ENCODE measurements around the gene SPDYE17. TPM values are rescaled to one million over a fixed set of nuclear protein-coding genes. Genes with fewer than 3 reads are reported as not detected.
"Not testable (repeated sequence)": the region's sequence is repeated elsewhere in the genome, so short reads cannot be mapped to it uniquely, and the experiment has no call there.

SPDYE17 gene
- total and polyA plus RNA-seq, 4 experiments from 2014 or later, result not detected

DNA sequence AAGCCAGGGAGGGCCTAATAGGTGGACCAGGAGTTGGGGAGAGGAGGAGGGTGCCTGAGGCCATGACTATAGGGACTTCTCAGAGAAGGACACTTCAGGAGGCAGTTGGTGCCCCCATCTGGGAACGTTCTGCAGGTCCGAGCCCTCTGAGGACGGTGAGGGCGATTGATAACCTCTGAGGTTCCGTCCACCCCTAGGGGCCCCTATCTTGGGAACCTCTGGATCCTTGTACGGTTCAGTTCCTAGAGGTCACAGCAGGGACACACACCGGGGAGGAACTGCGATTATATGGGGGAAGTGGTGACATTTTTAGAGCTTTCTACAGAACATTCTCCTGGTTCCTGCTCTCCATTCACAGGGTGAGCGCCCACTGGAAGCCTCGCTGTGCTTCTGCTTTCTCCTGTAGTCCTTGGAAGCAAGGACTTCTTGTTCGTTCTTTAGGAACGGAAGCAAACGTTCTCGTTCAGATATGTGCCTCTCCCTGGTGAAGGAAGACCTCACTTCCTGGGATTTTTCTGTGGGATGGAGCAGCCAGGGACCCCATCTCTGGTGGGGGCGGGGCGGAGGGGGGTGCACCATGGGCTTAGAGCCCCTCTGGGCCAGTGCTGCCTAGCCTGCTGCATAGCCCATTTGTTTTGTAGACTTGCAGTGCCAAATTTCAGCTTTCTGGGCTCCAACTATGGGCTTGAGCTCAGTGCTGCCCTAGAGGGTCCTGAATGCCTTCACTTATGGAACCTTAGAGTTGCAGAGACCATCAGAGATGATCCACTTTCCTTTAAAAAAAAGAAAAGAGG lies 46.0 kb downstream of the SPDYE17 start:
- H3K4me3 Mint-ChIP-seq; H3K36me3 ChIP-seq (ENCODE audit: insufficient read depth, low read length); H3K36me3 Mint-ChIP-seq; H3K27me3 ChIP-seq (ENCODE audit: insufficient read depth, low read length); H3K4me1 ChIP-seq (ENCODE audit: insufficient read depth, low read length); H3K9me3 ChIP-seq (ENCODE audit: control insufficient read depth in 1 of 2, low read length in 2 of 2); H3K27me3 Mint-ChIP-seq; H3K4me3 ChIP-seq (ENCODE audit: low read length in 2 of 2); POLR2A ChIA-PET (ENCODE audit: partially characterized antibody); H3K4me1 Mint-ChIP-seq; intact Hi-C loops (cut with micrococcal nuclease); H3K27ac Mint-ChIP-seq; DNase-seq; H3K27ac ChIP-seq (ENCODE audit: low read depth, low read length); H3K9me3 Mint-ChIP-seq; CTCF ChIA-PET (ENCODE audit: partially characterized antibody): not testable (repeated sequence)

DNA sequence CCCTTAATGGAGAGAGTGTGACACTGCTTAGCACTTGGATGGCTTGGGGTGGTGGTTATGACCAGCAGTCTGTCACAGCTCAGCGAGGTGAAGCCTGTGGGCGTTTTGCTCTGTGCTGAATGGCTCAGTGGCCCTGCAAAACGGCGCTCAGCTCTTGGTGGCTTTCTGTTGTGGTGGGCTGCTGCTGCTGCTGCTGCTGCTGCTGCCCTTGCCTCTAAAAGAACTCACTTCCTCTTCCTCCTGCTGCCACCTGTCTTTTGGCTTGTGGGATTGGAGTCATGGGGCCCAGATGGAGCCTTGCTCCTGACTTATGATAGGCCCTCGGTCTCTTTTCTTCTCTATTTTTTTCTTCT lies 47.4 kb downstream of the SPDYE17 start:
- H3K36me3 Mint-ChIP-seq; H3K9me3 Mint-ChIP-seq; DNase-seq; H3K4me3 Mint-ChIP-seq; H3K4me1 ChIP-seq (ENCODE audit: insufficient read depth, low read length); H3K9me3 ChIP-seq (ENCODE audit: control insufficient read depth in 1 of 2, low read length in 2 of 2); H3K27me3 Mint-ChIP-seq; H3K27me3 ChIP-seq (ENCODE audit: insufficient read depth, low read length); POLR2A ChIA-PET (ENCODE audit: partially characterized antibody); CTCF ChIA-PET (ENCODE audit: partially characterized antibody); intact Hi-C loops (cut with micrococcal nuclease); H3K4me1 Mint-ChIP-seq; H3K4me3 ChIP-seq (ENCODE audit: low read length in 2 of 2); H3K27ac ChIP-seq (ENCODE audit: low read depth, low read length); H3K36me3 ChIP-seq (ENCODE audit: insufficient read depth, low read length); H3K27ac Mint-ChIP-seq: not testable (repeated sequence)

DNA sequence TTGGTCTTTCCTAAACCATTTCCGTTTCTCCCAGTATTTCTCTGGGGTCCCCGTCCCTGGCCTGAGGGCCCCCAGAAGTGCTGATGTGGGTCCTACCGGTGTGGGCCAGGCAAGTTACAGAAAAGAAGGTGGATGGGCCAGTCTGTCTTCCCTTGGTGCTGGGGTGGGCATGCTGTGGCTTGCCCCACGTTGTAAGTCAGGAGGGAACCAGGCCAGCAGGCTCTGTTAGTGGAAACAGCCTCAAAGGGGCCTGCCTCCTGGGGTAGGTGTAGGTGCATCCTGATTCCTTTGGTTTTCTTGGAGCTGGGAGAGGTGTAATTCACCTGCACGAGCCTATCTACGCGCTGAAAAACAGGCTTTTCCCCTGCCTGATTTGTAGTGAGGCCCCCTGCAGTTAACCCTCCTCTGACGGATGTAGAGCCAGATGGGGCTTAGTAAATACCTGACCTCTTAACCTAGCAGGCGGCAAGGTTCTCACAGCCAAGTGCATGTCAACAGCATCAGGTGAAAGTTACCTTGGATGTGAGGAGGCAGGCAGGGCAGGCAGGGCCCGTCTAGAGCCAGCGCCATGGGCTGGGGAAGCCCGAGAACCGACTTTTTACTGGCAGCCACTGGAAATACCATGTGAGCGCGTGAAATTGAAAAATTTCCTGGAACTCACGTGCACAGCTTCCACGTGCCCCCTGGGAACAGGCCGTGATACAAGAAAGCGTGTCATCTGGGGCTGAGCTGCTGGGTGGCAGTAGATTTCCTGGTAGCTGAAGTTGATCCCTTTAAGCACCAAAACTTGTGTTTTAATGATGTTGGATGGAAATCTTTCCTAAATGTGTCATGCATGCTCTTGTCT lies 48.0 kb downstream of the SPDYE17 start:
- CTCF ChIA-PET (ENCODE audit: partially characterized antibody); H3K27ac Mint-ChIP-seq: not testable (repeated sequence)

DNA sequence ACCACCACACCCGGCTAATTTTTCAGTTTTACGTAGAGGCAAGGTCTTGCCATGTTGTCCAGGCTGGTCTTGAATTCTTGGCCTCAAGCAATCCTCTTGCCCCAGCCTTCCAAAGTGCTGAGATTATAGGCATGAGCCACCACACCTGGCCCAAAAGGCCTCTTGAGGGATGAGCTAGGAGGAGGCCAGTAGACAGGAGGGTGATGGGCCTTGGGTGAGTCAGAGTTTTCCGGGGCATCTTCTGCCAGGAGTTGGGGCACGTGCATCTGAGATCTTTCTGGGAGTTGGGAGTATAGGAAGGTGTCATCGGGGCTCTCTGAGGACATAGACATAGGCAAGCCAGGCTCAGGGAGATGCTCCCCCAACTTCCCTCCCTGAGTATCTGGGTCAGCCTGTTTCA lies 48.8 kb downstream of the SPDYE17 start:
- CTCF ChIA-PET (ENCODE audit: partially characterized antibody); H3K9me3 ChIP-seq (ENCODE audit: control insufficient read depth in 1 of 2, low read length in 2 of 2); H3K27ac ChIP-seq (ENCODE audit: low read depth, low read length); DNase-seq; H3K27me3 ChIP-seq (ENCODE audit: insufficient read depth, low read length); H3K27me3 Mint-ChIP-seq; intact Hi-C loops (cut with micrococcal nuclease); POLR2A ChIA-PET (ENCODE audit: partially characterized antibody); H3K4me1 ChIP-seq (ENCODE audit: insufficient read depth, low read length); H3K4me3 ChIP-seq (ENCODE audit: low read length in 2 of 2); H3K27ac Mint-ChIP-seq; H3K9me3 Mint-ChIP-seq; H3K4me3 Mint-ChIP-seq; H3K36me3 Mint-ChIP-seq; H3K36me3 ChIP-seq (ENCODE audit: insufficient read depth, low read length); H3K4me1 Mint-ChIP-seq: not testable (repeated sequence)

More for the DNA sequence above, 48.0 kb downstream of the SPDYE17 start:
- H3K9me3 Mint-ChIP-seq; intact Hi-C loops (cut with micrococcal nuclease); H3K9me3 ChIP-seq (ENCODE audit: control insufficient read depth in 1 of 2, low read length in 2 of 2); DNase-seq; H3K4me1 ChIP-seq (ENCODE audit: insufficient read depth, low read length); H3K4me1 Mint-ChIP-seq; H3K27ac ChIP-seq (ENCODE audit: low read depth, low read length); H3K36me3 ChIP-seq (ENCODE audit: insufficient read depth, low read length); H3K4me3 Mint-ChIP-seq; H3K36me3 Mint-ChIP-seq; POLR2A ChIA-PET (ENCODE audit: partially characterized antibody); H3K27me3 ChIP-seq (ENCODE audit: insufficient read depth, low read length); H3K4me3 ChIP-seq (ENCODE audit: low read length in 2 of 2); H3K27me3 Mint-ChIP-seq: not testable (repeated sequence)

DNA sequence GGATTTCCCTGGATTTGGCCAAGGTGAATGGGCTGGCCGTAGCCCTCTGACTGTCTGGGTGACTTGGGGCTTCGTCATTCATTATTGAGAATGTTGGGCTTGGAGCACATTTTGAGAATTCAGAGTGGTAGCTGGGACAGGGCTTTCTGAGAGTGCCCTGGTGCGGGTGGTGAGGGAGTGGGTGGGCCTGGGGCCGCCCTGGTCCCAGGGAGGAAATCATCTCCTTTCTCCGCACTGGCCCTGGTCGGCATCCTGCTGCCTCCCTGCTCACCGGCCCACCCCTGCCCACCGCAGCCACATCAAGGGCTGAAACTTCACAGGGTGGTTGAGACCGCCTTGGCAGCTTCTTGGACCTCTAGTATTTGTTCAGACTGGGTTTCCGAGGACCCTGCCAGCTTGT lies 49.7 kb downstream of the SPDYE17 start:
- H3K4me3 Mint-ChIP-seq; H3K4me3 ChIP-seq (ENCODE audit: low read length in 2 of 2); CTCF ChIA-PET (ENCODE audit: partially characterized antibody): not testable (repeated sequence)

DNA sequence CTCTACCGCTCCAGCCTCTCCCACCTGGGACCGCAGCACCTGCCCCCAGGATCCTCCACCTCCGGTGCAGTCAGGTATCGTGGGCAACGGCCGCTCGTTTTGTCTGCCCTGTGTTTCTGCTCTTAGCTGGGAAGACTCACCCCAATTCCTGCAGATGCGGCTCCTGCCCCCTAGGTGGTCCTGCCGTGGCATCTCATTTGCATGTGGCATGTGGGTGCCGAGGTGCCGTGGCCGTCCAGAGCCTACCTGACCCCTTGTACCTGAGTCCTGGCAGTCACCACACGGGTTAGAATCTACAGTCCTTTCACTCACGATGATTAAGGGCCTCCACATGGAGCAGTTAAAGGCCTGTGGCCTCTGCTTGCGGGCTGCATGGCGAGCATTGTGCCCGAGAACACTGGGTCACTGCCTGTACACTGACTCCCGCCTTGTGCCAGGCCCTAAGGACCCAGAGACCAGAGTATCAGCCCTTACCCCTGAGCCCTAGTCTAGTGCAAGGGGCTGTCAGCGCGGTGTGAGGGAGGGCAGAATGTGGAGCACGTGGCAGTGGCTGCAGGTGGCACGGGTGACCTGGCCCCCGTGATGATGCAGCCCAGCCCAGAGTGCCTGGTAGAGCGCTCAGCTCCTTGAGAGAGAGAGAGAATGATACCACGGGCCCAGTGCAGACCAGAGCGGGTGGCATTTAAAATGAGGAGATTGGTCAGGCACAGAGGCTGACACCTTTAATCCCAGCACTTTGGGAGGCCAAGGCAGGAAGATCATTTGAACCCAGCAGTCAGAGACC lies 50.8 kb downstream of the SPDYE17 start:
- intact Hi-C loops (cut with micrococcal nuclease); H3K4me1 ChIP-seq (ENCODE audit: insufficient read depth, low read length); H3K9me3 Mint-ChIP-seq; H3K36me3 ChIP-seq (ENCODE audit: insufficient read depth, low read length); H3K27me3 ChIP-seq (ENCODE audit: insufficient read depth, low read length); H3K4me3 Mint-ChIP-seq; DNase-seq; H3K4me3 ChIP-seq (ENCODE audit: low read length in 2 of 2); H3K36me3 Mint-ChIP-seq; CTCF ChIA-PET (ENCODE audit: partially characterized antibody); H3K27ac ChIP-seq (ENCODE audit: low read depth, low read length); H3K4me1 Mint-ChIP-seq; POLR2A ChIA-PET (ENCODE audit: partially characterized antibody); H3K27me3 Mint-ChIP-seq; H3K9me3 ChIP-seq (ENCODE audit: control insufficient read depth in 1 of 2, low read length in 2 of 2): not testable (repeated sequence)
- peak overlapping the region in 2 of 7 donors; percentile 52 to 82 for H3K27ac Mint-ChIP-seq

More for the DNA sequence above, 49.7 kb downstream of the SPDYE17 start:
- H3K9me3 Mint-ChIP-seq; intact Hi-C loops (cut with micrococcal nuclease); H3K4me1 Mint-ChIP-seq; DNase-seq; H3K36me3 ChIP-seq (ENCODE audit: insufficient read depth, low read length); H3K27ac ChIP-seq (ENCODE audit: low read depth, low read length); H3K4me1 ChIP-seq (ENCODE audit: insufficient read depth, low read length); H3K36me3 Mint-ChIP-seq; POLR2A ChIA-PET (ENCODE audit: partially characterized antibody); H3K27me3 Mint-ChIP-seq; H3K27ac Mint-ChIP-seq; H3K27me3 ChIP-seq (ENCODE audit: insufficient read depth, low read length); H3K9me3 ChIP-seq (ENCODE audit: control insufficient read depth in 1 of 2, low read length in 2 of 2): not testable (repeated sequence)

DNA sequence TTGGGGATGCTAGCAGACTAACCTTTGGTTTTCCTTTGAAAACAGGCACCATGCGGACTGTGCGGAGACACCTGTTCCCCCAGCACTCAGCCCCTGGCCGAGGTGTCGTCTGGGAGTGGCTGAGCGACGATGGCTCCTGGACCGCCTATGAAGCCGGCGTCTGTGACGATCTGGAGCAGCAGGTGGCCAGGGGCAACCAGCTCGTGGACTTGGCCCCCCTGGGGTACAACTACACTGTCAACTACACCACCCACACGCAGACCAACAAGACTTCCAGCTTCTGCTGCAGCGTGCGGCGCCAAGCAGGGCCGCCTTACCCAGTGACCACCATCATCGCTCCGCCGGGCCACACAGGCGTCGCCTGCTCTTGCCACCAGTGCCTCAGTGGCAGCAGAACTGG lies 51.6 kb downstream of the SPDYE17 start:
- H3K4me1 Mint-ChIP-seq; H3K27me3 Mint-ChIP-seq; CTCF ChIA-PET (ENCODE audit: partially characterized antibody); DNase-seq; H3K4me1 ChIP-seq (ENCODE audit: insufficient read depth, low read length); intact Hi-C loops (cut with micrococcal nuclease); H3K9me3 ChIP-seq (ENCODE audit: control insufficient read depth in 1 of 2, low read length in 2 of 2); POLR2A ChIA-PET (ENCODE audit: partially characterized antibody); H3K36me3 Mint-ChIP-seq; H3K4me3 Mint-ChIP-seq; H3K27ac Mint-ChIP-seq; H3K9me3 Mint-ChIP-seq; H3K4me3 ChIP-seq (ENCODE audit: low read length in 2 of 2); H3K27me3 ChIP-seq (ENCODE audit: insufficient read depth, low read length); H3K36me3 ChIP-seq (ENCODE audit: insufficient read depth, low read length); H3K27ac ChIP-seq (ENCODE audit: low read depth, low read length): not testable (repeated sequence)
